ENCODE data around the gene PHF21B. TPM values are rescaled to one million over a fixed set of nuclear protein-coding genes. Genes with fewer than 3 reads are reported as not detected.

Gene PHF21B
- total and polyA plus RNA-seq, 2 of the 8 experiments (the other 6 are each of a cell fraction or from before 2014, with no cell fraction given), result 19.3 to 68.1 TPM

DNA sequence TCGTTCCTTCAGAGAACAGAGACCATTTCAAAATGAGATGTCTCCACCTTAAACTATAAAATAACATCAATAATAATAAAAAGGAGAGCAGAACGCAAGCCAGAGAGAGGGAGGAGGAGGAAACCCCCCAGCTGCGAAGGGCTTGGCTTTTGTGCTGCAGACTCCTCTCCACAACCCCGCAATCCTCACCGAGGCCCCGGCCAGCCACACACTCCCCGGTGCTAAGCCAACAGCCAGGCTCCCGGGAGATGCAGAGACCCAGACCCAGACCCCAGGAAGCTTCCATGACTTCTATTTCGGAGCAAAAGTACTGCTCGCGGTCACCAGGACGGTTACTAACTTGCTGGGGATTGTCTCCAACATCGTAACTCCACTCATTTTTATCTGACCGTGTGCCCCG, 10.6 kb downstream of the PHF21B start (continued):
- TF ChIP-seq, protein P1, sequence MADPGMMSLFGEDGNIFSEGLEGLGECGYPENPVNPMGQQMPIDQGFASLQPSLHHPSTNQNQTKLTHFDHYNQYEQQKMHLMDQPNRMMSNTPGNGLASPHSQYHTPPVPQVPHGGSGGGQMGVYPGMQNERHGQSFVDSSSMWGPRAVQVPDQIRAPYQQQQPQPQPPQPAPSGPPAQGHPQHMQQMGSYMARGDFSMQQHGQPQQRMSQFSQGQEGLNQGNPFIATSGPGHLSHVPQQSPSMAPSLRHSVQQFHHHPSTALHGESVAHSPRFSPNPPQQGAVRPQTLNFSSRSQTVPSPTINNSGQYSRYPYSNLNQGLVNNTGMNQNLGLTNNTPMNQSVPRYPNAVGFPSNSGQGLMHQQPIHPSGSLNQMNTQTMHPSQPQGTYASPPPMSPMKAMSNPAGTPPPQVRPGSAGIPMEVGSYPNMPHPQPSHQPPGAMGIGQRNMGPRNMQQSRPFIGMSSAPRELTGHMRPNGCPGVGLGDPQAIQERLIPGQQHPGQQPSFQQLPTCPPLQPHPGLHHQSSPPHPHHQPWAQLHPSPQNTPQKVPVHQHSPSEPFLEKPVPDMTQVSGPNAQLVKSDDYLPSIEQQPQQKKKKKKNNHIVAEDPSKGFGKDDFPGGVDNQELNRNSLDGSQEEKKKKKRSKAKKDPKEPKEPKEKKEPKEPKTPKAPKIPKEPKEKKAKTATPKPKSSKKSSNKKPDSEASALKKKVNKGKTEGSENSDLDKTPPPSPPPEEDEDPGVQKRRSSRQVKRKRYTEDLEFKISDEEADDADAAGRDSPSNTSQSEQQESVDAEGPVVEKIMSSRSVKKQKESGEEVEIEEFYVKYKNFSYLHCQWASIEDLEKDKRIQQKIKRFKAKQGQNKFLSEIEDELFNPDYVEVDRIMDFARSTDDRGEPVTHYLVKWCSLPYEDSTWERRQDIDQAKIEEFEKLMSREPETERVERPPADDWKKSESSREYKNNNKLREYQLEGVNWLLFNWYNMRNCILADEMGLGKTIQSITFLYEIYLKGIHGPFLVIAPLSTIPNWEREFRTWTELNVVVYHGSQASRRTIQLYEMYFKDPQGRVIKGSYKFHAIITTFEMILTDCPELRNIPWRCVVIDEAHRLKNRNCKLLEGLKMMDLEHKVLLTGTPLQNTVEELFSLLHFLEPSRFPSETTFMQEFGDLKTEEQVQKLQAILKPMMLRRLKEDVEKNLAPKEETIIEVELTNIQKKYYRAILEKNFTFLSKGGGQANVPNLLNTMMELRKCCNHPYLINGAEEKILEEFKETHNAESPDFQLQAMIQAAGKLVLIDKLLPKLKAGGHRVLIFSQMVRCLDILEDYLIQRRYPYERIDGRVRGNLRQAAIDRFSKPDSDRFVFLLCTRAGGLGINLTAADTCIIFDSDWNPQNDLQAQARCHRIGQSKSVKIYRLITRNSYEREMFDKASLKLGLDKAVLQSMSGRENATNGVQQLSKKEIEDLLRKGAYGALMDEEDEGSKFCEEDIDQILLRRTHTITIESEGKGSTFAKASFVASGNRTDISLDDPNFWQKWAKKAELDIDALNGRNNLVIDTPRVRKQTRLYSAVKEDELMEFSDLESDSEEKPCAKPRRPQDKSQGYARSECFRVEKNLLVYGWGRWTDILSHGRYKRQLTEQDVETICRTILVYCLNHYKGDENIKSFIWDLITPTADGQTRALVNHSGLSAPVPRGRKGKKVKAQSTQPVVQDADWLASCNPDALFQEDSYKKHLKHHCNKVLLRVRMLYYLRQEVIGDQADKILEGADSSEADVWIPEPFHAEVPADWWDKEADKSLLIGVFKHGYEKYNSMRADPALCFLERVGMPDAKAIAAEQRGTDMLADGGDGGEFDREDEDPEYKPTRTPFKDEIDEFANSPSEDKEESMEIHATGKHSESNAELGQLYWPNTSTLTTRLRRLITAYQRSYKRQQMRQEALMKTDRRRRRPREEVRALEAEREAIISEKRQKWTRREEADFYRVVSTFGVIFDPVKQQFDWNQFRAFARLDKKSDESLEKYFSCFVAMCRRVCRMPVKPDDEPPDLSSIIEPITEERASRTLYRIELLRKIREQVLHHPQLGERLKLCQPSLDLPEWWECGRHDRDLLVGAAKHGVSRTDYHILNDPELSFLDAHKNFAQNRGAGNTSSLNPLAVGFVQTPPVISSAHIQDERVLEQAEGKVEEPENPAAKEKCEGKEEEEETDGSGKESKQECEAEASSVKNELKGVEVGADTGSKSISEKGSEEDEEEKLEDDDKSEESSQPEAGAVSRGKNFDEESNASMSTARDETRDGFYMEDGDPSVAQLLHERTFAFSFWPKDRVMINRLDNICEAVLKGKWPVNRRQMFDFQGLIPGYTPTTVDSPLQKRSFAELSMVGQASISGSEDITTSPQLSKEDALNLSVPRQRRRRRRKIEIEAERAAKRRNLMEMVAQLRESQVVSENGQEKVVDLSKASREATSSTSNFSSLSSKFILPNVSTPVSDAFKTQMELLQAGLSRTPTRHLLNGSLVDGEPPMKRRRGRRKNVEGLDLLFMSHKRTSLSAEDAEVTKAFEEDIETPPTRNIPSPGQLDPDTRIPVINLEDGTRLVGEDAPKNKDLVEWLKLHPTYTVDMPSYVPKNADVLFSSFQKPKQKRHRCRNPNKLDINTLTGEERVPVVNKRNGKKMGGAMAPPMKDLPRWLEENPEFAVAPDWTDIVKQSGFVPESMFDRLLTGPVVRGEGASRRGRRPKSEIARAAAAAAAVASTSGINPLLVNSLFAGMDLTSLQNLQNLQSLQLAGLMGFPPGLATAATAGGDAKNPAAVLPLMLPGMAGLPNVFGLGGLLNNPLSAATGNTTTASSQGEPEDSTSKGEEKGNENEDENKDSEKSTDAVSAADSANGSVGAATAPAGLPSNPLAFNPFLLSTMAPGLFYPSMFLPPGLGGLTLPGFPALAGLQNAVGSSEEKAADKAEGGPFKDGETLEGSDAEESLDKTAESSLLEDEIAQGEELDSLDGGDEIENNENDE (IDR thresholded peaks at IDR 0.05; ENCODE audit: insufficient replicate concordance, low read length), result no peak
- TF ChIP-seq SIN3A (conservative IDR thresholded peaks at IDR 0.05 in 1 of 2, IDR thresholded peaks at IDR 0.05 in 1 of 2; ENCODE audit: low read depth in 1 of 2, low read length in 2 of 2), result no peak
- TF ChIP-seq TAF1 (IDR thresholded peaks at IDR 0.05; ENCODE audit: low read depth, low read length), result no peak
- TF ChIP-seq SP2 (IDR thresholded peaks at IDR 0.05; ENCODE audit: low read length), result no peak
- TF ChIP-seq PHF8 (conservative IDR thresholded peaks at IDR 0.05; ENCODE audit: low read depth, low read length), result no peak
- no peak for TF ChIP-seq KDM5A (IDR thresholded peaks at IDR 0.05; ENCODE audit: low read length)

Data from H1 (cell line).